ENCODE results near the gene SHOX.
"Not testable (repeated sequence)": the region's sequence is repeated elsewhere in the genome, so short reads cannot be mapped to it uniquely, and the experiment has no call there.

Gene SHOX

DNA sequence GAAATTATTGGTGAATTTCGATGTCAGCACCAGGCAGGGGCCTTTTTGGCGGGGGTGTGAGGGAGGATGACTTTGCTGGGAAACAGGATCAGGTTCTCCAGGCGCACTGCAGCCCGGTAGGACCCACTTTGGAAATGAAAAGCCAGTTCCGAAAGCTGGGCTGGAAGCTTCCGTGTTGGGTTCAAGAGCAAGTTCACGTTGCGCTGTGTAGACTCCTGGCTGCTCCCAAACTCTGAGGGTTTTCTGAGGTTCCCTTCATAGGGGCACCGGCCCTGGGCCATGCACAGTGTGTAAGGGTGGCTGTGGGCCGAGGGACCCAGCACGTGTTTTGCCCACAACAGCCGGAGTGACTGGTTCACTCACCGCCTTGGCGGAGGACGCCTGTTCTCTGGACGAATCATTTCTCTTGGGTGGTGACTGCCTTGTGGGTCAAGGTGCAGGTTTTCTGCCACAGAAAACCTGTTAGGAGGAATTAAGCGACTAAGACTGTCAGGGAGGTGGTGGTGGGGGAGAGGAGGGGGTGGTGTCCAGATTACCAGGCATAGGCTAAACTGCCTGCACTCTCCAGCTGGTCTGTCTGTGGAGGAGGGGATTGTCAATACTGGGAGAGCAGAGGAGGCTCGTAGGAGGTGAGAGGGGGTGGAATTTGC lies 8.0 kb downstream of the SHOX start:
- DNase-seq, result no peak

DNA sequence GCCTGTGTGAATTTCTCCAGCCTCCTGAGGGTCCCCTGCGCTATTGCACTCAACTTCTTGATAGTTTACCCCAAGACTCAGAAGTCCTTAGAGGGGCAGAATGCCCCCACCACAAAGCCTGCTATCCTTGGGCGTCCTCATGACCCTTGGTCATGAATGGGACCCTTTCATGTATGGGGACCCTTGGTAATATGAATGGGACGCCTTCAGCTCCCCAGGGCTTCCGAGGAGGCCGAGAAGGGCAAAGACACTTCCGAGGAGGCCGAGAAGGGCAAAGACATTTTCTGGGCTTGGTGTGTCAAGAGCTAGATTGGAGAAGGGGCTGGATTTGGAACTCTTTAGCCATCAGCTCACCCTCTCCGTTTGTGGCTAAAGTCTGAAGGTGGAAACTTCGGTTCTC lies 8.6 kb downstream of the SHOX start:
- DNase-seq, result no peak

DNA sequence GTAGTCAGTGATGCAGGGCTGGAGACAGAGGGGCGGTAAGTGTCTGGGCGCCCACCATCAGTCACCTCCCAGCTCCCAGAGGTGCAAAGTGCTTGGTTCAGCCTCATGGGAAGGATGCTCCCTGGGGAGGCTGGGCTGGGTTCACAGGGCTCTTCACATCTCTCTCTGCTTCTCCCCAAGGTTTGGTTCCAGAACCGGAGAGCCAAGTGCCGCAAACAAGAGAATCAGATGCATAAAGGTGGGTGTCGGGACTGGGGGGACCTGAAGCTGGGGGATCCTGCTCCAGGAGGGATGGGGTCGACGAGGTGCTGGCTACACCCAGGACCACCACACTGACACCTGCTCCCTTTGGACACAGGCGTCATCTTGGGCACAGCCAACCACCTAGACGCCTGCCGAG lies 10.1 kb downstream of the SHOX start:
- DNase-seq, result no peak

DNA sequence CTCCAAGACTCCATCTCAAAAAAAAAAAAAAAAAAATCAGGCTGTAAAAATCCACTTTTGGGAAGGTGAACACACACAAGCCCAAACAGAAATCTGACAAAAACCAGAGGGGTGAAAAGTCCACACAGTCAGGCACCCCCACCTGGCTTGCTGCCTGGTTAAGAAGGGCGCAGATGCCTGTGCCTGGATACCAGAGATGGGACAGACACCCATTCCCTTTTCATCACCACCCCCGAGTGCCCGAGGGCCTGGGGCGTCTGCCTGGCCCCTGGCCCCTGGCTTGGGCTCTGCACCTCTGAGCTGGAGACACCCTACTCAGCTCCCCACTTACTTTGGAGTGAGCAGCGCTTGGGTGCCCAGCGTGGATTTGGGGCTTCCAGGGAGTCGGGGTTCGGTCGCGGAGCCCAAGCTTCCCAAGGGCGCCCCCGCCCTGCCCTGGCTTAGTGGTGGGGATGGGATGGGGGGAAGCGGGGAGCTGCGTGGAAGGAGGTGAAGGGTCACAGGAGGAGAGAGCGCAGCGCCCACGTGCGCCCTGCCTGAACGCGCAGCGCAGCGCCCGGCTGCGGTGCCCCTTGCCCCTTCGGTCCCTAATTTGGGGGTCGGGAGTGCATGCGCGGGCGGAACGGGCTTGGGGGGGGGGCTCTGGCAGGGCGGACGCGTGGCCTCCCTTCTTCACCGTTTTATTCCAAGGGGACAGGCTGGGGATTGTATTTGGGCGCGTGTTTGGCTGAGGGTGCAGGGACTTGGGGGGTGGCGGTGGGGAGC lies 11.3 kb downstream of the SHOX start:
- DNase-seq, result no peak

DNA sequence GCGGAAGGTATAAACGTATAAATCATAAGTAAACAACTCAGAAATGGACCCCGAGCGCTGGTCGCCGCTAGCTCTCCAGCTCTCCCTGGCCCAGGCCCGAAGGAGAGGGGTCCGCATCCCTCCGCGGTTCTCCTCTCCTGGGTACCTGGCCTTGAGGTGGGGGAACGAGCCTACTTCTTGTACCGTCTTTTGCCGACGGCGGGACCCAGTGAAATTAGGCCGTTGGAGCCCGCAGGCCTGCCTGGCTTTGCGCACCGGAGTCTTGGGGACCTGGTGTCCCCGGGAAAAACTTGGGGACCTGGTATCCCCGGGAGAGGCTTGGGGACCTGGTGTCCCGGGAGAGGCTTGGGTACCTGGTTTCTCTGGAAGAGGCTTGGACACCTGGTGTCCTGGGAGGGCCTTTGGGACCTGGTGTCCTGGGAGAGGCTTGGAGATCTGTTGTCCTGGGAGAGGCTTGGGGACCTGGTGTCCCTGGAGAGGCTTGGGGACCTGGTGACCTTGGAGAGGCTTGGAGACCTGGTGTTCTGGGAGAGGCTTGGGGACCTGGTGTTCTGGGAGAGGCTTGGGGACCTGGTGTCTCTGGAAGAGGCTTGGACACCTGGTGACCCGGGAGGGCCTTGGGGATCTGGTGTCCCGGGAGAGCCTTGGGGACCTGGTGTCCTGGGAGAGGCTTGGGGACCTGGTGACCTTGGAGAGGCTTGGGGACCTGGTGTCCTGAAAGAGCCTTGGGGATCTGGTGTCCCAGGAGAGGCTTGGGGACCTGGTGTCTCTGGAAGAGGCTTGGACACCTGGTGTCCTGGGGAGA lies 12.0 kb downstream of the SHOX start:
- no peak for DNase-seq

DNA sequence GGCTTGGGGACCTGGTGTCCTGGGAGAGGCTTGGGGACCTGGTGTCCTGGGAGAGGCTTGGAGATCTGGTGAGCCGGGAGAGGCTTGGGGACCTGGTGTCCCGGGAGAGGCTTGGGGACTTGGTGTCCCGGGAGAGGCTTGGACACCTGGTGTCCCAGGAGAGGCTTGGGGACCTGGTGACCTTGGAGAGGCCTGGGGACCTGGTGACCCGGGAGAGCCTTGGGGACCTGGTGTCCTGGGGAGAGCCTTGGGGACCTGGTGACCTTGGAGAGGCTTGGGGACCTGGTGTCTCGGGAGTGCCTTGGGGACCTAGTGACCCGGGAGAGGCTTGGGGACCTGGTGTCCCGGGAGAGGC lies 12.6 kb downstream of the SHOX start:
- no peak for DNase-seq

DNA sequence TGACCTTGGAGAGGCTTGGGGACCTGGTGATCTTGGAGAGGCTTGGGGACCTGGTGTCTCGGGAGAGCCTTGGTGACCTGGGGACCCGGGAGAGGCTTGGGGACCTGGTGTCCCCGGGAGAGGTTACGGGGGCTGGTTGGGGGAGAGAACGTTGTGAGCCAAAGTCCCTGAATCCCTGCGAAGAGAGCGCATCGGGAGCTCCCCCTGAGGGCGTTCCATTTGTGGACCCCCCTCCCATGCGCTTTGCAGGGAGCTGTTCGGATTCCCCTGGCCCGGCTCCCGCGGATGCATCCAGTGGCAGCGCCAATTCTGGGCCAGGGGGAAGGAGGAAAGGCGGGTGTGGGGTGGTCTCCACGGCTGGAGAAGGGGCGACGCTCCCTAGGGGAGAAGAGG lies 13.3 kb downstream of the SHOX start:
- DNase-seq, result no peak

DNA sequence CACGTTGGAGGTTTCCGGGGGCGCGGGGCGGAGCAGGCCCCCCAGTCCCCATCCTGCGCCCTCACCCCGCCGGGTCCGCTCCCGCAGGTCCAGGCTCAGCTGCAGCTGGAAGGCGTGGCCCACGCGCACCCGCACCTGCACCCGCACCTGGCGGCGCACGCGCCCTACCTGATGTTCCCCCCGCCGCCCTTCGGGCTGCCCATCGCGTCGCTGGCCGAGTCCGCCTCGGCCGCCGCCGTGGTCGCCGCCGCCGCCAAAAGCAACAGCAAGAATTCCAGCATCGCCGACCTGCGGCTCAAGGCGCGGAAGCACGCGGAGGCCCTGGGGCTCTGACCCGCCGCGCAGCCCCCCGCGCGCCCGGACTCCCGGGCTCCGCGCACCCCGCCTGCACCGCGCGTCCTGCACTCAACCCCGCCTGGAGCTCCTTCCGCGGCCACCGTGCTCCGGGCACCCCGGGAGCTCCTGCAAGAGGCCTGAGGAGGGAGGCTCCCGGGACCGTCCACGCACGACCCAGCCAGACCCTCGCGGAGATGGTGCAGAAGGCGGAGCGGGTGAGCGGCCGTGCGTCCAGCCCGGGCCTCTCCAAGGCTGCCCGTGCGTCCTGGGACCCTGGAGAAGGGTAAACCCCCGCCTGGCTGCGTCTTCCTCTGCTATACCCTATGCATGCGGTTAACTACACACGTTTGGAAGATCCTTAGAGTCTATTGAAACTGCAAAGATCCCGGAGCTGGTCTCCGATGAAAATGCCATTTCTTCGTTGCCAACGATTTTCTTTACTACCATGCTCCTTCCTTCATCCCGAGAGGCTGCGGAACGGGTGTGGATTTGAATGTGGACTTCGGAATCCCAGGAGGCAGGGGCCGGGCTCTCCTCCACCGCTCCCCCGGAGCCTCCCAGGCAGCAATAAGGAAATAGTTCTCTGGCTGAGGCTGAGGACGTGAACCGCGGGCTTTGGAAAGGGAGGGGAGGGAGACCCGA lies 14.0 kb downstream of the SHOX start:
- DNase-seq, result no peak

DNA sequence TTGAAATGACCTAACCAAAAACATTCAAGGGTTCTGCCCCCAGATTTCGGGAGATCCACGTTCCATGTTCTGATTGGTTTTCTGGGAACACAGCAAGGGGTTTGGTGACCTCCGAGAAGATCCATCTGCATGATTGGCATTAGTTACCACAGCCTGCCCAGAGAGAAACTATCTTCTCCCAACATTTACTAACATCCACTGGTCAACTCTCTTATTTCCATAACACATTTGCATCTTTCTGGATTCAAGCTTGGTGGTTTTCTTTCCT lies 15.6 kb downstream of the SHOX start:
- no peak for DNase-seq

DNA sequence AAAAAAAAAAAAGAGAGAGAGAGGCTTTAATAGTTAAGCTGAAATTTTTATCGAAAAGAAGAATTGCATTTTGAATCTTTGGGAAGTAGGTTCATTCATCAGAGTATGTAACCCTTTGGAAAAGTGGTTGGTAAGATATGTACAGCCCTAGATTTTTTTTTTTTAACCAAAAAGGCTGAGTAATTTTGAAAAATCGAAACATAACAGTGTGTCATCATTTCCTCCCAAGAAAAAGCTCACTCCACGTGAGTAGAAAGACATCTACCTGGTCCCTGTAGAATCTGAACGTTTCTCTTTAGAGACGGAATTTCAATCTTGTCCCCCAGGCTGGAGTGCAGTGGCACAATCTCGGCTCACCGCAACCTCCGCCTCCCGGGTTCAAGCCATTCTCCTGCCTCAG lies 16.2 kb downstream of the SHOX start:
- no peak for DNase-seq

DNA sequence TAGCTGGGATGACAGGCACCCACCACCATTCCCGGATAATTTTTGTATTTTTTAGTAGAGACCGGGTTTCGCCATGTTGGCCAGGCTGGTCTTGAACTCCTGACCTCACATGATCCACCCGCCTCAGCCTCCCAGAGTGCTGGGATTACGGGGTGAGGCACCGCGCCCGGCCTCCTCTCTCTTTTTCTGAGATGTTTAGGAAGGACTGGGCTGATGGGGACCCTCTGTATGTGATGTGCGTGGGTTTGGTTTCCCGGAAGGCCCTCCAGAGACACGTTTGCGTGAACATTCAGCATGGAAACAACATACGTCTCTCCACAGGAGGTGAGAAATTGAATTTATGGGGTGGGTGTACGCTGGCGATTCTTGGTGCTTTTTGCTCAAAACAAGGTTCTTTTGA lies 18.6 kb downstream of the SHOX start:
- no peak for DNase-seq

DNA sequence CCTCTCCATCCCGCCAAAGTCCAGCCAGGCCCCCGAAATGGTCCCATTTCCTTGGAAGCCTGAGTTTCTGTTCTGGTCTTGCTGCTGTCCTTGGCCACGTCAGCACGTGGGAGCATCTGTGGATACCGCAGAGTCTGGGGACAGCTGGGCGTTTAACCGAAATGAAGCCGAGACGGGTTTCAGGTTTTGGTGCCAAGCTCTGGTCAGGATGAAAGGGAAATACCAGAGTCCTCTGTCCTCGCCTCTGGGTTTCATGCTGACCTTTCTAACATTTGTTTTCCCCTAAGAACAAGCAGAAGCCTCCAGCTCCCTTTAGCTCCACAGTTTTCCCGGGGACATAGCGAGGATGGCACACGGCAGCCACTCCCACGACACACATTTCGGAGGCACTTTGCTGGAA lies 19.7 kb downstream of the SHOX start:
- DNase-seq, result no peak

DNA sequence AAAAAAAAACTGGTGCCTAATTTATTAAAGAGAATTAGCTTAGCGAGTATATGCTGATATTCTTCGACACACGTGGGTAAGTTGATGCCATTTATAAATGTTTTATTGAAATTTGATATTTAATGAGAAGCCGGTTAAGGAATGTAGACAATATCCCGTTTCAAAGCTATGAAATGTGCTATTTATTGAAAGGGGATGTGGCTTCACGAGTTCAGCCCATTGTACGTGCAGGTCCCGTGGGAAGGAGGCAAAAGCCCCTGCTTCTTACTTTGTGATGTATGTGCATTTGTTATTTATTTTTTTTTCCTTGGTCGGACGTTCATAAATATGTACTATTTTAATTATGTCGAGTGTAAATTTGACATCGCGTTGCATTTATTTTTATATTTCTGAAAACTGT lies 20.2 kb downstream of the SHOX start:
- no peak for DNase-seq

DNA sequence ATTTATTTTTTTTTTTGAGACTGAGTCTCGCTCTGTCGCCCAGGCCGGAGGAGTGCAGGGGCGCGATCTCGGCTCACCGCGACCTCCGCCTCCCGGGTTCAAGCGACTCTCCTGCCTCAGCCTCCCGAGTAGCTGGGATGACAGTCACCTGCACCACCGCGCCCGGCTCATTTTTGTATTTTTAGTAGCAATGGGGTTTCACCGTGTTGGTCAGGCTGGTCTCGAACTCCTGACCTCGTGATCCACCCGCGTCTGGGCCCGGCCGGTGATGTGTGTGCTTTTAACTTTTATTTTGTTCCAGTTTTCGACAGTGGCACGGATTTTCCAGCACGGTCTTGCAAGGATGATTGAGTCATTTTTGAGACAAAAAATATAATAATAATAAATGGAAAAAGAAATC lies 21.3 kb downstream of the SHOX start:
- not testable (repeated sequence) for DNase-seq

DNA sequence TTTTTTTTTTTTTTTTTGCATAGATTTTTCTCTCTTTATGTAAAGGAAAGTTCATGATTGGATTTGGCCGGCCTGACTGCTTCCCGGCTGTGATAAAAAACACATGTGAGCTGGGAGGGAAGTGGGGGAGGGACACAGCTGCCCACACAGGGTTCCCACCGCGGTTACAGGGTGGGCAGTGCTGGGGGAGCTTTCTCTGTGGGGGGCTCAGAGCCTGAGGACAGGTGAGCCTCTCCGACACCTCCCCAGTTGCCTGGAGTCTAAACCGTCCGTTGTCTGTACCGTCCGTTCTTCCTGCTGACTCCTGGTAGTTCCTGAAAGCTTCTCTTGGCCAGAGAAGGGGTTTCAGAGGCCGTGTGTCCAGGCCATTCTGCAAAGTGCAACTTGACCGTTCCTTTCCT lies 21.8 kb downstream of the SHOX start:
- no peak for DNase-seq

DNA sequence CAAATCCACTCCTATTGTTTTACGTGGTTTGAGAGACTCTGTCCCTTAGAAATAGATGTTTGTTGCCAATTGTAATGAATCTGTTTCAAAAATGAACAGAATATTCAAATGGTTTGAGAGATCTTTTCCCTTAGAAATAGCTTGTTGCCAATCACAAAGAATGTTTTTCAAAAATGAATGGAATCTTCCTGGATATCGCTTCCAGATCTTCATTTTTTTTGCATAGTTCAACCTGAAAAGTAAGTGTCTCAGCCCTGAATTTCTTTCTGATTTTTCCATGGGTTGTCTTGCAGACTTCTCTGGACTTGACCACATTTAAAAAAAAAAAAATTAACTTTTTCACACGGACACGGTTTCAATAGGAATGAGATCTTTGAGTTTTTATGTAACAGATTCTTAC lies 22.7 kb downstream of the SHOX start:
- no peak for DNase-seq

DNA sequence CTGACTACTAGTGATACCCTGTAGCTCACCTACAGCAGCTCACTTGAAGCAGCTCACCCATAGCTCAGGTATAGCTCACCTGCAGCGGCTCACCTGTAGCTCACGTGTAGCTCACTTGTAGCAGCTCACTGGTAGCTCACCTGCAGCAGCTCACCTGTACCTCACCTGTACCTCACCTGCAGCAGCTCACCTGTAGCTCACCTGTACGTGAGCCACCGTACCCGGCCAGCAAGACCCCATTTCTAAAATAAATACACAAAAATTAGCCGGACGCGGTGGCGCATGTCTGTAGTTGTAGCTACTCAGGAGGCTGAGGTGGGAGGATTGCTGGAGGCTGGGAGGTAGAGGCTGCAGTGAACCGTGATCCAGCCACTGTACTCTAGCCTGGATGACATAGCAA lies 30.6 kb downstream of the SHOX start:
- DNase-seq, result no peak

DNA sequence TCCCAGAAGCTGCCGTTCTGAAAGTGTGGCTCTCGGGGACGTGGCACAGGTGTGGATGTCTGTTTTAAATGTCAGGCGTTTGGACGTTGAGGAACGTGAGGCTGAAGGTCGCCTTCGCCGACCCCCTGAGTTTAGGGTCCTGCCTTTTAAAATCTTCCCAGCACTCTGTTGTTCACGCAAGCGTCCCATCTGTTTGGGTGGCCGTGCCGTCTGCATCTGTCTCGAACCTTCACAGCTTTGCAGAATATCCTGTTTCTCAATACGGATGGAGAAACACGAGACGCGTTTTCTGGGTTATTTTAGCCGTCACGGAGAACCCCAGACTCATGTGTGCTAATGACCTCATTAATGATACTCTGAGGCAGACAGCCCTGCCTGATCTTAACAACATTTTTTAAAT lies 31.5 kb downstream of the SHOX start:
- no peak for DNase-seq

DNA sequence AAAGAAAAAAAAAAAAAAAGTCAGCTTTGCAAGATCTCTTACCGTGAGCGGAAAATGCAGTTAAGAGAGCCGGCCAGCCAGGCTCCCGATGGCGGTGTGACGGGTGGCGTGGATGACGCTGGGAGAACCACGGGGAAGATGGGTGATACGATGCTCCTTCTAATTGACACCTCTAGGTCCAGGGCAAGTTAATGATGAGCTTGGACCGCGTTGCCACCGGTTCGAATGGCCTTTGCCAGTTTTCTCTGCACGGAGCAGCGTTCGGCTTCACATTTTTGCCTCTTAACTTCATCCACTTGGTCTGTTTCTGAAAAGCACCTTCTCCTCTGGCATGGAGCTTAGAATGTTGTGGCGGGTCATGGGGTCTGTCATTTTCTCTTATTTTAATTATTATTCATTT lies 33.2 kb downstream of the SHOX start:
- DNase-seq, result no peak

DNA sequence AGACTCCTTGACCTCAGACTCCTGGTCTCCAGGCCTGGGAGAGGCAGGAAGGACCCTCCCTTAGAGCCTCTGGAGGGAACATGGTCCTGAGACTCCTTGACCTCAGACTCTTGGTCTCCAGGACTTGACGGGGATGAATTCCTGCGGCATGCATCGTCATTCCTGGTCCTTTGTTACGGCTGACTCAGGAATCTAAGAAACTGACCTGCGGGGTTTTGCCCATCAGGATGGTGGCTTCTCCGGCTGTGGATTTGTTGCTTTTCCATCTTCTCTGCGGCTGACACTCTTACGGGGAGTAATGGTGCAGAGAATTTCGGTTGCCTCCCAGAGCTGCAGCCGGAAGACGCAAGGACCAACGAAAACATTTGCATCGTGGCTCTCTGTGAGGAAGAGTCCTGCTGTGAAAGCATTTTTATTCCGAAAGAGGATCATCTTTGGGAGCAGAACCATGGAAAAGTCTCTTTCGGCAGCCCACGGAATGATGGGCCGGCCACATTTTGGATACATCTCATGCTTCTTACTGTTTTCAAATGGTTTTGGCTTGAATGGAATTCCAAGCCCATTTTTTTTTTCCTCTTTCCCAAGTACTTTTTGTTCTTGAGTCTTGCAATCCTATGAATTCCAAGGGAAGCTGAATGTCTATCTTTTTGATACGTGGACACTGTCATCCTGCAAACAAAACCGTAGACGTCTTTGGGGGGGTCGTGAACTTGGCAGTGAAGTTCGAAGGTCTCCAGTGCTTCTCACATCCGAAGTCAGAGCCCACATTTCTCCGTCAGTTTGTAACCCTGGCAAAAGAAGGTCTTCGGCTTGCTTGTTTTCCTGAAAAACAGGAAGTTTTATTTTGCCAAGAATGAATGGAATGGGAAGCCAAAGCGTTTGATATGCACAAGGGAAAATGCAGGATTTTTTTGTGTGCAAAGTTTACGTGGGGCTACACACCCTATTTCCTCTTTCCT lies 36.5 kb downstream of the SHOX start:
- DNase-seq, result no peak

DNA sequence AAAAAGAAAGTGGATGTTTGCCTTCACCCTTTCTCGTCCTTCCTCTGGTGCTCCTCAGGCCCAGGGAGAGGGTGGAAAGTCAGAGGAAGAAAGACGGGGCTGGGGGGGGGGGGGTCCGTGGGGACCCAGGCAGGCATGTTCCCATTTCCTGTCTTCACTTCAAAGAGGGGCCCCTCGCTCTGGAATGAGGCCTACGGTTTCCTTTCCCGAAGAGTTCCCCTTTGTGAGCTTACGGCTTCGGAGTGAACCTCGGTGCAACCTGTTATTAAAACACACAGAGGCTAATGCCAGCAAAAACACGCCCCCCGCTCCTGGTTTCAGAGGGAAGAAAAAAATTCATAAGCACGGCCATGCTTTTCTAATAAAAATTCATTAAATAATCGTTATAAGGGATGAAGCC lies 40.1 kb downstream of the SHOX start:
- no peak for DNase-seq

DNA sequence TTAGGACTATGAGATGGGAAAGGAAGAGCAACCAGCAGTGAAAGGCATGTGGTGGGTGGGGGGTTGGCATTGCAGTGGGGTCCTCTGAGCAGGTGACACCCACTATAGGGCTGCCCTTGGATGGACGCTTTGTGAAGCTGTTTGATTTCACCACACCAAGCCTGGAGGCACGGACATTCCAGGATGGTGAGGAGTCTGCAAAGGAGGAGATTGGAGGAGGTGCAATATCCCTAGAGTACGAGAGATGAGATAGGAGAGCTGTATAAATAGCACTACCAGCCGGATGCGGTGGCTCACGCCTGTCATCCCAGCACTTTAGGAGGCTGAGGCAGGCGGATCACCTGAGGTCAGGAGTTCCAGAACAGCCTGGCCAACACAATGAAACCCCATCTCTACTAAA lies 42.3 kb downstream of the SHOX start:
- DNase-seq, result no peak

Measured in amniotic stem cell (primary cell).